K562 (cell line): ENCODE results near the gene CSNK2A1. TPM values are rescaled to one million over a fixed set of nuclear protein-coding genes. Genes with fewer than 3 reads are reported as not detected.
A peak's percentile ranks its signal among the peaks of the same experiment; 100 is the strongest.

Source experiments
- ATAC-seq: fragments of 200-7000 bp; cut with Tn5 transposase; 3 replicates; pipeline ENCODE4 v1.9.1; 2020; ENCODE audit warnings: moderate library complexity
- BruUV-seq: library from RNA; stranded (reverse); fragments of 400-500 nt; replicated peaks from 2 replicates; lab custom pipeline; 2021; lab: Mats Ljungman, UMichigan
- CTCF ChIA-PET: fragments of 300-600 bp; formaldehyde crosslinking; extraction: SDS; loops from one replicate; lab custom pipeline; 2021; ENCODE audit warnings: low intra/inter-chr PET ratio; lab: Yijun Ruan, JAX
- POLR2A ChIA-PET: fragments of 300-600, 350-650 bp; sonication (Branson Sonifier 250); formaldehyde crosslinking; extraction: SDS; loops from one replicate; lab custom pipeline; 2021; ENCODE audit warnings: antibody characterized with exemption, inconsistent platforms; lab: Yijun Ruan, JAX
- DNase-seq, 4 experiments: peaks; one replicate each; pipeline versions ENCODE4 v3.0.0 to v3.0.0-alpha.2; 2011 to 2018; ENCODE audit warnings: low spot score in 3 of 4, mixed read lengths in 3 of 4; ENCODE audit errors: extremely low read depth in 1 of 4
- FAIRE-seq: peaks from 2 replicates; lab custom pipeline; 2011; peaks lifted over from hg19 to GRCh38; lab: Jason Lieb, UNC
- H2AFZ ChIP-seq: 2 replicates; pipeline ENCODE4 v1.6.0; 2011; ENCODE audit warnings: low read depth, low read length, control low read depth, inconsistent platforms
- H3K27ac ChIP-seq: fragments of 200-600 bp; 3 replicates; pipeline ENCODE4 v1.8.0; 2011; ENCODE audit warnings: low read depth, mild to moderate bottlenecking, control low read depth, inconsistent platforms, low read length, moderate library complexity, mixed read lengths; ENCODE audit errors: extremely low read depth
- H3K27me3 ChIP-seq, 2 experiments: fragments of 300-600 bp in 1 of 2; 2 replicates in 1 of 2; 3 replicates in 1 of 2; pipeline versions ENCODE4 v1.6.0 to v1.8.0; 2011; ENCODE audit warnings: inconsistent platforms in 2 of 2, low read length in 2 of 2, mild to moderate bottlenecking in 1 of 2, mixed read lengths in 1 of 2, moderate library complexity in 1 of 2; ENCODE audit not compliant: control insufficient read depth in 2 of 2, insufficient read depth in 2 of 2
- H3K36me3 ChIP-seq: fragments of 300-600 bp; 3 replicates; pipeline ENCODE4 v1.8.0; 2011; ENCODE audit warnings: mild to moderate bottlenecking, low read length, inconsistent platforms; ENCODE audit not compliant: control insufficient read depth, insufficient read depth
- H3K4me1 ChIP-seq, 2 experiments: fragments of 200-600 bp in 1 of 2; replicated peaks in 1 of 2; 2 replicates in 1 of 2; 3 replicates in 1 of 2; pipeline versions ENCODE4 v1.5.1 to v1.8.0; 2011; ENCODE audit warnings: inconsistent platforms in 2 of 2, low read length in 2 of 2, mild to moderate bottlenecking in 1 of 2, mixed read lengths in 1 of 2, moderate library complexity in 1 of 2; ENCODE audit not compliant: control insufficient read depth in 2 of 2, insufficient read depth in 2 of 2
- H3K4me2 ChIP-seq: 2 replicates; pipeline ENCODE4 v1.6.1; 2011; ENCODE audit warnings: low read length, control low read depth, inconsistent platforms, mixed read lengths; ENCODE audit not compliant: insufficient read depth
- H3K4me3 ChIP-seq: fragments of 200-600 bp; sonication (generic), shearing (Covaris generic); 2 replicates; pipeline ENCODE4 v1.5.1; 2016; ENCODE audit warnings: control low read depth, inconsistent platforms
- H3K79me2 ChIP-seq: fragments of 200-600 bp; 3 replicates; pipeline ENCODE4 v1.8.0; 2011; ENCODE audit warnings: low read length, inconsistent platforms; ENCODE audit not compliant: control insufficient read depth, insufficient read depth
- H3K9ac ChIP-seq, 2 experiments: 2 replicates each; pipeline versions ENCODE4 v1.6.0 to v1.6.1; 2011; ENCODE audit warnings: low read depth in 2 of 2, low read length in 2 of 2, control low read depth in 1 of 2, inconsistent platforms in 1 of 2, mild to moderate bottlenecking in 1 of 2, mixed read lengths in 1 of 2; ENCODE audit not compliant: insufficient read depth in 1 of 2
- H3K9me1 ChIP-seq: one replicate; pipeline ENCODE4 v1.6.0; 2011; ENCODE audit warnings: inconsistent platforms, mild to moderate bottlenecking, low read length, moderate library complexity; ENCODE audit not compliant: control insufficient read depth, insufficient read depth
- H3K9me3 ChIP-seq: replicated peaks from 2 replicates; pipeline ENCODE4 v1.5.1; 2011; ENCODE audit warnings: low read depth, low read length, inconsistent platforms; ENCODE audit not compliant: control insufficient read depth, insufficient read depth
- H4K20me1 ChIP-seq: replicated peaks from 2 replicates; pipeline ENCODE4 v1.6.1; 2011; ENCODE audit warnings: low read length, inconsistent platforms, mixed read lengths; ENCODE audit not compliant: control insufficient read depth, insufficient read depth
- AFF1 ChIP-seq, 2 experiments: fragments of 450-650 bp; IDR thresholded peaks; 2 replicates each; pipeline ENCODE4 v1.6.1; 2018; ENCODE audit warnings: mild to moderate bottlenecking in 2 of 2, low read depth in 1 of 2; ENCODE audit not compliant: partially characterized antibody in 2 of 2
- CLOCK ChIP-seq: fragments of 250-450 bp; sonication (Bioruptor Pico); IDR thresholded peaks from 2 replicates; pipeline ENCODE4 v1.4.0; 2020; ENCODE audit warnings: mild to moderate bottlenecking, moderate library complexity, borderline replicate concordance
- HCFC1 ChIP-seq: IDR thresholded peaks from 2 replicates; pipeline ENCODE4 v1.6.1; 2012; ENCODE audit warnings: low read depth, low read length, improper control_type of control experiment
- KDM5B ChIP-seq: fragments of 200-600 bp; sonication (generic); IDR thresholded peaks from 2 replicates; pipeline ENCODE4 v1.6.1; 2012; ENCODE audit warnings: low read depth, mild to moderate bottlenecking, moderate library complexity, low read length, control low read depth, inconsistent platforms; ENCODE audit not compliant: insufficient replicate concordance
- KLF13 ChIP-seq: fragments of 450-650 bp; IDR thresholded peaks from 2 replicates; pipeline ENCODE4 v1.6.1; 2016; ENCODE audit warnings: missing genetic modification characterization, low read depth, mild to moderate bottlenecking, missing compliant biosample characterization, moderate library complexity, borderline replicate concordance
- MTA2 ChIP-seq: fragments of 450-650 bp; IDR thresholded peaks from 2 replicates; pipeline ENCODE4 v1.6.1; 2016; ENCODE audit warnings: low read depth
- NFE2L1 ChIP-seq: fragments of 450-650 bp; IDR thresholded peaks from 2 replicates; pipeline ENCODE4 v1.6.1; 2016; ENCODE audit warnings: missing genetic modification characterization, low read depth, mild to moderate bottlenecking, missing compliant biosample characterization, moderate library complexity, borderline replicate concordance
- ZNF324 ChIP-seq: fragments of 250-450 bp; sonication (Bioruptor Pico); IDR thresholded peaks from 2 replicates; pipeline ENCODE4 v1.4.0; 2020; ENCODE audit warnings: mild to moderate bottlenecking
- ZNF507 ChIP-seq: conservative IDR thresholded peaks from 2 replicates; pipeline ENCODE4 v1.6.1; 2017; ENCODE audit warnings: missing genetic modification characterization, missing compliant biosample characterization
- ZNF778 ChIP-seq: fragments of 450-650 bp; formaldehyde crosslinking; IDR thresholded peaks from 2 replicates; pipeline ENCODE4 v1.4.0; 2020; ENCODE audit warnings: mild to moderate bottlenecking, moderate library complexity
- WGBS: fragments of 100-300 bp; shearing (Covaris generic); methylation state at CpG from one replicate; pipeline ENCODE4 v1.1.6; 2016; ENCODE audit warnings: low coverage, mixed read lengths; ENCODE audit not compliant: insufficient coverage; ENCODE audit errors: missing lambda C conversion rate; 5-methylcytosine and 5-hydroxymethylcytosine counted together
- in situ Hi-C: fragments of 300-500 bp; cut with MboI; formaldehyde crosslinking; loops from 4 replicates; pipeline ENCODE4 v1.15.0; 2018; ENCODE audit warnings: inconsistent platforms, mixed read lengths
- intact Hi-C: fragments of 100-400 bp; cut with micrococcal nuclease; formaldehyde crosslinking; loops from 2 replicates; pipeline ENCODE4 v1.14.2; 2022
- polyA plus RNA-seq, 8 experiments: library from polyadenylated mRNA; depleted of rRNA in 4 of 8; stranded (reverse) in 5 of 8; unstranded in 3 of 8; fragments of >200 nt; fragmentation: Nextera tagmentation in 2 of 8; fragmentation: Illumina TruSeq in 1 of 8; extraction: Ambion mirVana in 2 of 8; extraction: Trizol in 1 of 8; gene quantifications; 2 replicates each; pipeline versions ENCODE4 v1.2.1 to v1.2.3, GENCODE V29; 2011 to 2014; ENCODE audit warnings: inconsistent platforms in 1 of 8, missing spikeins in 1 of 8
- total RNA-seq, 7 experiments: library from RNA; depleted of rRNA in 6 of 7; stranded (reverse); fragments of >200 nt in 6 of 7; fragmentation: Illumina TruSeq in 2 of 7; extraction: Trizol in 2 of 7; gene quantifications; 2 replicates each; pipeline versions ENCODE4 v1.2.1 to v1.2.3, GENCODE V29; 2011 to 2021; ENCODE audit warnings: low replicate concordance in 1 of 7
- TF ChIP-seq, protein P1 (sequence below): fragments of 200-800 bp; sonication (Bioruptor generic); IDR thresholded peaks from 2 replicates; pipeline ENCODE4 v1.6.1; 2017; ENCODE audit warnings: missing genetic modification characterization, missing compliant biosample characterization

Gene CSNK2A1
- total and polyA plus RNA-seq, 9 of the 15 experiments (the other 6 are each of a cell fraction or from before 2014, with no cell fraction given): 71.0 to 251 (median 103) TPM

DNA sequence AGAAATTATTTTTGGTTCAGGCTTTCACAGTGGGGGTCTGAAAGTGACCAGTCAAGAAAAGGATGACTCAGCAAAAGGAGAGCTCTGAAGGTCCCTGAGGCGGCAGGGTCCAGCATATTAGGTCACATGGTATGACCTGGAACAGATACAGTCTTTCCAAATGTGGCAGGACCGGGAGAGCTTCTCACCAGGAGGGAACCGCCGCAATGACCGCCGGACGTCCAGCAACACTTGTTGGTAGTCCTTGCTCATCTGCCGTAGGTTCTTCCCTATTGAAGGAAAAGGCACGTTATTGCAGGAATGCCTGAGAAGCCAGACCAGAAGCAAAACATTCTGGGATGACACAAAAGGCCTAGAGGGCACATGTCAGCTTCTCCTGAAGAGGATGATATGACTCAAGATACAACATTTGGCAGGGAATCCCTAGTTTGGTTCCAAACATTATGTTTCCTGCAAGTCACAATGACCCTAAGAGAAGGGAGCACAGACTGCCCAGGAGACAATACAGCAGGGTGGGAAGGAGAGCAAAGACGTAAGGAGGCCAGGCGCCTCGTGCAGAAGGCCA is 98.6 kb downstream of the CSNK2A1 start:
- Histone ChIP-seq H3K9me1 (peaks cover 6% of the 10 kb centered on the region), H4K20me1 (peaks cover 4% of the 10 kb centered on the region), H3K9ac (no peak overlapping the region; a peak in 1 of 4 replicates), H3K27ac (peak overlapping the region; percentile 62), H2AFZ (no peak overlapping the region), H3K4me3 (no peak overlapping the region), H3K4me1 (peaks cover 0 to 12% of the 10 kb centered on the region in 2 experiments; a peak in 3 of 5 replicates), H3K9me3 (no peaks in the 10 kb centered on the region), H3K27me3 (no peaks in the 10 kb centered on the region), H3K79me2 (peaks cover 37% of the 10 kb centered on the region), H3K36me3 (peaks cover 68% of the 10 kb centered on the region), H3K4me2 (peak overlapping the region; percentile 40)
- 46% methylated on average over 12 of the region's 12 CpGs for WGBS
- DNase-seq: peak; percentile 50 to 66 (median 56)
- BruUV-seq: no TSS peak
- CTCF ChIA-PET: no interaction called here
- intact Hi-C loops: no loop called here
- in situ Hi-C loops: no loop called here
- peak; percentile 81 for FAIRE-seq
- POLR2A ChIA-PET: interaction anchor here (1.0 to 4.5 kb wide), 9 partner anchors 7 to 151 kb away, joined by 3 to 21 read pairs (median 4); no protein-coding TSS in a partner anchor
- ATAC-seq: peak; percentile 86
- TF ChIP-seq MTA2 (no peak), AFF1 (IDR thresholded peaks at IDR 0.05; ENCODE audit: low read depth in 1 of 2, partially characterized antibody in 2 of 2) (no peak), KLF13 (tag) (no peak), ZNF324 (CRISPR knock-in tag) (no peak), ZNF507 (no peak), CLOCK (CRISPR knock-in tag) (no peak), NFE2L1 (tag) (peak; percentile 78), HCFC1 (no peak), KDM5B (no peak), ZNF778 (no peak)
- TF ChIP-seq, protein P1, sequence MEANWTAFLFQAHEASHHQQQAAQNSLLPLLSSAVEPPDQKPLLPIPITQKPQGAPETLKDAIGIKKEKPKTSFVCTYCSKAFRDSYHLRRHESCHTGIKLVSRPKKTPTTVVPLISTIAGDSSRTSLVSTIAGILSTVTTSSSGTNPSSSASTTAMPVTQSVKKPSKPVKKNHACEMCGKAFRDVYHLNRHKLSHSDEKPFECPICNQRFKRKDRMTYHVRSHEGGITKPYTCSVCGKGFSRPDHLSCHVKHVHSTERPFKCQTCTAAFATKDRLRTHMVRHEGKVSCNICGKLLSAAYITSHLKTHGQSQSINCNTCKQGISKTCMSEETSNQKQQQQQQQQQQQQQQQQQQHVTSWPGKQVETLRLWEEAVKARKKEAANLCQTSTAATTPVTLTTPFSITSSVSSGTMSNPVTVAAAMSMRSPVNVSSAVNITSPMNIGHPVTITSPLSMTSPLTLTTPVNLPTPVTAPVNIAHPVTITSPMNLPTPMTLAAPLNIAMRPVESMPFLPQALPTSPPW (CRISPR knock-in tag): no peak
